ENCODE measurements around the gene VDR.

VDR gene

GRCh38 chr12:47930634-47931033, 25.8 kb upstream of the VDR start:
- no peak for DNase-seq

GRCh38 chr12:47927346-47927745, 22.6 kb upstream of the VDR start:
- DNase-seq, result no peak

GRCh38 chr12:47921907-47922306, 17.1 kb upstream of the VDR start:
- DNase-seq, result no peak

GRCh38 chr12:47920913-47921312, 16.1 kb upstream of the VDR start:
- DNase-seq, result no peak

GRCh38 chr12:47913081-47913480, 8.3 kb upstream of the VDR start:
- no peak for DNase-seq

GRCh38 chr12:47912556-47912955, 7.8 kb upstream of the VDR start:
- DNase-seq, result no peak

GRCh38 chr12:47910981-47911380, 6.2 kb upstream of the VDR start:
- no peak for DNase-seq

- no peak for DNase-seq
These were observed 5.7 kb upstream of the VDR start for GRCh38 chr12:47910486-47910885.

GRCh38 chr12:47909839-47910465, 5.2 kb upstream of the VDR start:
- no peak for DNase-seq

- no peak for DNase-seq
These were observed 3.9 kb upstream of the VDR start for GRCh38 chr12:47908738-47909137.

GRCh38 chr12:47907851-47908454, 3.2 kb upstream of the VDR start:
- no peak for DNase-seq

- DNase-seq, result no peak
These were observed 674 bp downstream of the VDR start for GRCh38 chr12:47903927-47904712.

GRCh38 chr12:47903151-47903611, 1.6 kb downstream of the VDR start:
- DNase-seq, result no peak

- no peak for DNase-seq
These were observed 2.6 kb downstream of the VDR start for GRCh38 chr12:47902131-47902639.

GRCh38 chr12:47901718-47902093, 3.1 kb downstream of the VDR start:
- DNase-seq, result no peak

GRCh38 chr12:47901063-47901717, 3.6 kb downstream of the VDR start:
- DNase-seq, result no peak

GRCh38 chr12:47900131-47901062, 4.4 kb downstream of the VDR start:
- DNase-seq, result no peak

GRCh38 chr12:47899466-47899865, 5.3 kb downstream of the VDR start:
- no peak for DNase-seq

GRCh38 chr12:47896633-47897032, 8.2 kb downstream of the VDR start:
- DNase-seq, result no peak

GRCh38 chr12:47896022-47896421, 8.8 kb downstream of the VDR start:
- no peak for DNase-seq

GRCh38 chr12:47894652-47895051, 10.1 kb downstream of the VDR start:
- DNase-seq, result no peak

- no peak for DNase-seq
These were observed 10.7 kb downstream of the VDR start for GRCh38 chr12:47894068-47894467.

All from activated gamma-delta T cell (primary cell).